GM18858 (cell line): Measurements from ENCODE around the gene LINC00237.

Experiments used
- ATAC-seq: cut with Tn5 transposase; IDR thresholded peaks from one replicate; pipeline ENCODE4 v1.9.1; 2021; ENCODE audit not compliant: unreplicated experiment

Gene LINC00237

DNA sequence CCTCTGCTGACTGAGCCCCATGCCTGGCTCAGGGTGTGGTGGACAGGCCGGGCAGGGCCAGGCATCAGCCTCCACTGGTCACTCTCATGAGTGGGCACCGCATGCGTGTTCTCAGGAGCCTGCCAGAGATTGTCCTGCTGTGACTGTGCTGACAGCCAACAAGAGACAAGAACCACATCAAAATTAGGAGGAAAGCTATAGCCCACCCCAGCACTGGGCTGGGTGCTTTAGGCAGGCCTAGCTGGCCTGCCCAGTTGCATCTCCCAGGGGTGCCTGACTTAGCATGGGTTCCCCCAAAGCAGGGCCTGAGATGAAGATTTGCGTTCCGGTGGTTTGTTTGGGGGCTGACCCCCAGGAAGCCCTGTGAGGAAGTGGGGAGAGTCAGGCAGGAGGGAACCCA lies 53.9 kb downstream of the LINC00237 start:
- no peak for ATAC-seq

DNA sequence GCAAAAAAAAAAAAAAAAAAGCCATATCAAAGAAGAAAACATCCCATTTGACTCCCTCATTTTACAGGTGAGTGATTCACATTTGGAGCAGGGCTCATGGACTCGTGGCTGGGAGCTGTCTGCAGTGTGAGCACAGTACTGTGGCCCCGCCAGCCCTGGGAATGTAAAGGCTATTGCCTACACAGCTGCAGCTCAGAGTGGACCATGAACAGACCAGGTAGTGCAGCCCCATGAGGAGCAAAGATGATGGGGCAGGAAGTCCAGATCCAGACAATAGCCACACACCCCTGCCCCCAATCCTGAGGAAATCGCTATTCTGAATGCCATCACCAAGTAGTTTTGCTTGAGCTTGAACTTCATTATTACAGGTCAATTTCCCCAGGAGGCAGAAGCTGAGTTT lies 55.4 kb downstream of the LINC00237 start:
- ATAC-seq = no peak

DNA sequence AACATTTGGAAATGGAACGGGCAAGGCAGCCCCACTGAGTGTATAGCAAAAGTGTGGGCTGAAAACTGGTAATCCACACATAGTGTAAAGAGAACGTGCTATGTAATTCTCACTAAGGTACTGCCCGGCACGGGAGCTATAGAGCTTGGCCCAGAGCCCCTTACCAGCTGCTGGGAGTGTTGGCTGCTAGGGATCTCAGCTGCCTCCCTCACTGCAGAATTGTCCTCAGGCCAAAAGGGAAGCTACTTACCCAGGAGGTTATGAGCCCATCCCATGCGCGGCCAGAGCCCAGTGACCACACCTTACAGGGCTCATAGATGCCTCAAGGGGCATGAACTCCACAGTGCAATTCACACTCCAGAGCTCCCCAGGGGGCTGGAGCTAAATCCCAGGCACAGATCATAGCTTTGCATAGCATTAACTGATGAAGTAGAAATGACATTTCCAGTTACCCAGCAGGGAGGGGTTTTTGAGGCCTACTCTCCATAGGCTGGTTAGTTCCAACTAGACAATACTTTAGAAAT lies 56.8 kb downstream of the LINC00237 start:
- ATAC-seq = no peak

DNA sequence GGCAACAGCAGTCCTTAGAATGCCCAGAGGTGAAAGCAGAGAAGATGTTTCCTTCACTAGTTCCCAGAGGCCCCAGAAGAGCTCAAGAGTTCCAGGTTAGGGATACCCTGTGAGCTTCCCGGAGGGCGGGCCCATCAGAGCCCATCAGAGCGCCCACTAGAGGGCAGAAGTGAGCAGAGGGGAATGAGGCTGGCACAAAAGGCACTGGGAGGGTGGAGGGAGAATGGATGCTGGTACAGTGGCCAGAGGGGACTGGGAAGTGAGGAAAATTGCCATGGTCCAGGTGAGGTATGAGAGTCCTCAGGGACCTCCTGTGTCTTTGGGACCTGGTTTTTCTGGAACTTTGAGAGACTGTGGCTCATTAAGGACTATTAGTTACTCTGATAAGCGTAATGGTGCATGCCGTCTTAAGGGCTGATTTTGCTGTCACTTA lies 57.3 kb downstream of the LINC00237 start:
- ATAC-seq = no peak

DNA sequence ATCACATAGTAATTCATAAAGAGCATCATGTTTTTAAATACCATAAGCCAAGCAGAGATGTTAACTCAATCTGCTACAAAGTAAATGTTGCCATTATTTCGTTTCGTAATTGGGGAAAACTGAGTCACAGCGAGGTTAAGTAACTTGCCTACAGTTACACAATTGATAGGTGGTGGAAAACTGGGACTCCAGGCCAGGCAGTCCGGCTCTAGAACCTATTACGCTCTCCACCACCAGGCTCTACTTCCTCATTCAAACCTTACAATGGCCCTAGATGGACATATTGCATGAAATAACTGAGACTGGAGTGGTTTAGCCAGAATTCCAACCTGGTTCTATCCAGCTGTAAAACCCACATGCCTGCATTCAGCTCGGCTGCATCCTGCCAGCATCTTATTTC lies 58.2 kb downstream of the LINC00237 start:
- ATAC-seq = no peak

DNA sequence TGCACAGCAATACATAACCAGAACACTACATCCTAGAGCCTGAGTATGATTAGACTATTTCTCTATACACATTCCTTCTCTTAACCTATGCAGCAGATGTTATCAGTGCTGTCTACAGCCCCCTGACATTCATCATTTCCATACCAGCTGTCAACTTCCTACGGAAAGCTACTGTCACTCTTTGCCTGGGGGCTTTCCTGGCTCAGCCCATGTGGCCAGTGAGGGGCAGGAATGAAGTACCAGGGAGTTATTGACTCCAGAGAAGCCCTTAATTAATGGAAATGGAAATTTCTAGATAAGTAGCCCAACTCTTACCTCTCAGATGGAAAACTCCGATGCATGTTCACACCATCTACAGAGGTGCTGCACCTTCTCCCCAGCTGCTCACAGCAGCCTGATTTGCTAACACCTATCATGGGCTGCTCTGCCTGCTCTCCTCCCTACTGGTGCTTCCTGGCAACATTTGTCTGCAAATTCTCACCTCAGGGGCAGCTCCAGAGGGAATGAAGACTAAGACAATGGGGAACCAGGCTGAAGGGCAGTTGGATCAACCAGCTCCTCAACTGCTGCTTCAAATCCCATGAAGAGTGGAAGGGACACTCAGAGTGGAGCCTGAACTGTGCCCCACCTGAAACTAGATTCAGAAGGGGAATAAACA lies 59.6 kb downstream of the LINC00237 start:
- no peak for ATAC-seq
